Urothelium cell line (cell line): ENCODE data around the gene CDH4.
"Not testable (repeated sequence)": the region's sequence is repeated elsewhere in the genome, so short reads cannot be mapped to it uniquely, and the experiment has no call there.

ENCODE experiments used
- DNase-seq: peaks from one replicate; pipeline ENCODE4 v3.0.0; 2011; ENCODE audit warnings: low spot score, mixed read lengths
- FAIRE-seq: peaks from 2 replicates; lab custom pipeline; 2011; peaks lifted over from hg19 to GRCh38; lab: Jason Lieb, UNC

The CDH4 gene

DNA sequence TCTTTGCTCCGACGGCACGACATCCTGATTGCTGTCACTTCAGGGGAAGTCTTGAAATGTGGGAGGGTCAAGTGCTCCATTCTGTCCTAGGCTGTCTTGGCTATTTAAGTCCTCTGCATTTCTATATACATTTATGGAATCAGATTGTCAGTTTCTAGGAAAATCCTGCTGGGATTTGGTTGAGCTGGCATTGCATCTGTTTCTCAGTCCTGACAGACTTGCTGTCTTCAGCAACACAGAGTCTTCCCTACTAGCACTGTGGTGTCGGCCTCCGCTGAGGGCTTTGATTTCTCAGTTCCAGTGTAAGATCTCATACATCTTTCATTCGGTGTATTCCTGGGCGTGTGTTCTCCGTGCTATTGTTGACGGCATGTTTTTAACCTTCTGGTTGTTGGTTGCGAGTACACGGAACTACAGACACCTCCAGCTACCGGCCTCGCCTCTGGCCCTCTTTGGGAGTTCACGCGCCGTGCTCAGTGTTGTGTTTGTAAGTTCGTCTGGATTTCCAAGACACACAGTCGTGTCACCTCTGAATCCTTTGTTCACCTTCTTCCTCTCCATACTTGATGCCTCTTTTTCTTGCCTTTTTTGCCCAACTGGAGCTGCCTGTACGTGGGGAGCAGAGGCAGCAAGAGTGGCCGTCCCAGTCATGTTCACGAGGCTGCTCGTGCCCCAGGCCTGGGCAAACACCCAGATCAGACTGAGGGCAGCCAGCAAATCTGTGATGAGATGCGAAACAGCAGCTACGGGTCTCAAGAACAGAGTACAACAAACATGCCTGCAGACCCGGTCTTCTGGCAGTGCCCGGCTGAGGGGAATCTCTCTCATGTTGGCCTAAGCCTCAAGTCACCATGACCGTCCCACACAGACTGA lies 720.8 kb downstream of the CDH4 start:
- DNase-seq (no peak), FAIRE-seq (peak; percentile 50)

DNA sequence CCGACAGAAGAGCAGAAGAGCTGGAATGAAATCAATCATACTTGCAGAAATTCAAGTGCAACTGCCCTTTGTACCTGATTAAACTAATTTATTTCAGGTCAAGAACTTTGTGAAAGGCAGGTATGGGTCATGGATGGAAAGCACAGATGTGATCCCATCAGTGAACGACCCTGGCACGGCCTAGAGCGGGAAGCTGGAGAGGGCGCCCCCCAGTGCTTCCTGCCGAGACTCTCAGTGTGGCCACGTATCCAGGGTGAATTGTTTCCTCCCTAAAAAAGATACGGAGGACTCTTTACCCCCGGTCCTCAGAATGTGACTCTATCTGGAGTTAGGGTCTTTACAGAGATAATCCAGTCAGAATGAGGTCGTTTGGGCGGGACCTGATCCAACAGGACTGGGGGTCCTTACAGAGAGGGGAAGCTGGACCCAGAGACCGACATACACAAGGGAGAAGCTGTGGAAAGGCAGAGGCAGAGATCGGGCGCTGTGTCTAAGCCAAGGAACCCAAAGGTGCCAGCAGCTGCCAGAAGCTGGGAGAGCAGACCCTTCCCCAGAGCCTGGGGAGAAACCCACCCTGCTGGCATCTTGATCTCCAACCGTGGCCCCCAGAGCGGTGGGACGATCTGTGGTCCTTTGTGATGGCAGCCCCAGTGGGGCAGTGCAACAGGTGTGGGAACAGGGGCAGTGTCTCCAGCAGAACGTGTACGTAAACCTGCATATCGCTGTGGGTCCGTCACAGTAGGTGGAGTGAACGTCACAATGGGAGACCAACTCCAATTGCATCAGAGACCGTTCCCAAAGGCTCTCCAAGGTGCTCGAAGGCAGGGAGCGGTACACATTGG lies 721.7 kb downstream of the CDH4 start:
- DNase-seq: no peak
- FAIRE-seq: no peak

DNA sequence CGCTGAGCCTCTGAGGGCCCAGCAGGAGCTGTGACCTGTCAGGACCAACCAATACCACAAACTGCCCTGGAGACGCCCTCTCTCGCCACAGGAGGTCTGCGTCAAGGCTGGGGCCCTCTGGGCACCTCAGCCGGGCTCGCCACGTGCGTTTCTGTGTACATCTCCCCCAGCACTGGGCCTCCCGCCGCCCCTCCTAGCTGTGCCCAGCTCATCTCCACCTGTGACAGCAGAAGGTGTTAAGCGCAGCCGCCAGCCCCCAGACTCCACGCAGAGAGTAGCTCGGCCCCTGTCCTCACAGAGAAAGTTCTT lies 722.2 kb downstream of the CDH4 start:
- DNase-seq (no peak), FAIRE-seq (no peak)

DNA sequence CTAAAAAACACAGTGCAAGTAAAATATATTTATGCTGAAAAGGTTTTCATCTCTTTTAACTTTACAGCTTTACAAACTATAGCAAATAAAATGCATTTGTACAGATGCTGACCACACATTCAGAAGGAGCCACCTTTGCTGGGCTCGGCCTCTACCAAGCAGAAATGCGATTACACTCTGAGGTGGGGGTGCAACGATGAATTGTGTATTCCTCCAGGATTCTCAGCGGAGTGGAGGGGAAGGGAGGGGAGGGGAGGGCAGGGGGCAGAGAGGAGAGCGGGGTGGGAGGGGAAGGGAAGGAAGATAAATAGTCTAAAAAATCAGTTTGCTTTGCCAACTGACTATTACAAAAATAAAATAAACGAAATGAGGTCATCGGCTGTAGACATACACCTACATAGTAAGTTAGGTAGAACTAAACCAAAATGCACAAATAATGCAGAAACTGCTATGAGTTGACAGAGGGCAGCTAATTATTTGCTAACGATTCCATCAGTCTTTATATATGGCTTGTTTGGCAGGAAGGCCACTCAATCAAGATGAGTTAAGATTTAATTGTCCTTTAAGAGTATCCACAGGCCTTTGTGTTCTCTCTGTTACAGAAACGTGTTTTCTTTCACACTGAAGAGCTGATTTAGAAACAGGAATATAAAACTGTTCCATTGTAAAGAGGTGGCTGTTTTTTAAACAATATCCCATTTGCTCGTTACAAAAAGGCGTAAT lies 723.5 kb downstream of the CDH4 start:
- DNase-seq (no peak), FAIRE-seq (no peak)

DNA sequence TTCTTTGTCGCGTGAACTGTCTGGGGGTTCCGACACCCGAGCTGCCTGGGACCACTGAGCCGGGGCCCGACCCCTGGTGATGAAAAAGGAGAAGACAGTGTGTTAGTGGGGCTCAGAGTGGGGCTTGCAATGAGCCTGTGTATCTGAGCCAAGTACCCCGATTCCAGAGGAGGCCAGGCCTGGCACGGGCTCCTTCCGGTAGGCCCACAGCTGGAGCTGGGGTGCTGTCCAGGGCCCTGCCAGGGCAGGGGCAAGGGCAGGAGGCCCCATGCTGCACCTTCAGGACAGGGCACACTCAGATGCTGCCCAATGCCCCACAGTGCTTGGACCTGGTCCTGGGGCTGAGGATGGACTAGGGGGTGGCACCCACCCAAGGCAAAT lies 724.2 kb downstream of the CDH4 start:
- no peak for DNase-seq
- FAIRE-seq: peak; percentile 72

DNA sequence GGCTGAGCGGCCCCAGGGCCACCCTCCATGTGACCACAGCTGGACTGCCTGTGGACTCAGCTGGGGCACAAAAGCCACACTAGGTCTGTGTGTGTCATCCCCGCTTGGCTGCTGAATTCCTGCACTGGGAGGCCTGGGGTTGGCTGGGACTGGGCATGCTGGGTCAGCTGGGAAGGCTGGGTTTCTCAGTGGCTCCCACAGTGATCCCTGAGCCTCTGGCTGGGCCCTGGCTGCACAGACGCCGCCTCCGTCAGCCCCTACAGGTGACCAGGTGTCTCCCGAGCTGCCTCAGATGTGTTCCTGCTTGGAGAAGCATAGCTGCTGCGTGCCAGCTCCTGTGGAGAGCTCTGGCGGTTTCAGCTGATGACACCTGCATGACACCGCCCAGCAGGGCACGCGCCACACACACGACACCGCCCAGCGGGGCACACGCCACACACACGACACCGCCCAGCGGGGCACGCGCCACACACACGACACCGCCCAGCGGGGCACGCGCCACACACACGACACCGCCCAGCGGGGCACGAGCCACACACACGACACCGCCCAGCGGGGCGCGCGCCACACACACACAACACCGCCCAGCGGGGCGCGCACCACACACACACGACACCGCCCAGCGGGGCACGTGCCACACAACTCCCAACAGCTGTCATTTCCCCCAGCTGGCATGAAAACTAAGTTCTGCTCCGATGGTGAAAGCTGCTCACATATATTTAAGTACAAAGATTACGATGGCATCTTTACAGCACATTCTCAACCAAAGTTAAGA lies 724.8 kb downstream of the CDH4 start:
- FAIRE-seq (peak; percentile 40), DNase-seq (no peak)

DNA sequence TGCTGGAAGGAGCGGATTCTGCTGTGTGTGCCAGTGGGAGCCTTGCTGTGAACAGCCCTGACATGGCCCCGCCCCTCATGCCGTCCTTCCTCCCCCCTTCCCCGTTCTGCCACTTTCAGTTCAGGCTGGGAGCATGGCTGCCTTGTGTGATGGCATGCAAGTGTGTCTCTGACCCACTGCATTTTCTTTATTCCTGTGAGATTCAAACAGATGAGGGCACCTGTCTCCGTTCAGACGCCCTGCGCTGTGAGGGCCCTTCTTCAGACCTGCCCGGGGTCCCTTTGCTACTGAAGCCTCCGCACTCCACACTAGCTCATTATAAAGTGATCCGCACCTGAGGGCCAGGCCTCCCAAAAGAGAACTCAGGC lies 725.3 kb downstream of the CDH4 start:
- DNase-seq: no peak
- FAIRE-seq: no peak

DNA sequence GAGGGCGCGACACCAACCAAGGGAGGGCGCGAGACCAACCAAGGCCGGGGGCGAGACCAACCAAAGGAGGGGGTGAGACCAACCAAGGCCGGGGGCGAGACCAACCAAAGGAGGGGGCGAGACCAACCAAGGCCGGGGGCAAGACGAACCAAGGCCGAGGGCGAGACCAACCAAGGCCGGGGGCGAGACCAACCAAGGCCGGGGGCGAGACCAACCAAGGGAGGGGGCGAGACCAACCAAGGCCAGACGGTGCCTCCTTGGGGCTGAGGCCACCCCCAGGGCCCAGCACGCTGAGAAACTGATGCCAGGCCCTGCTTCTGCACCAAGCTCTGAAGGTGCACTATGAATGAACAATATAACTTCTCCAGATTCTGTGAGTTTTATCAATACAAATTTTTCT lies 726.4 kb downstream of the CDH4 start:
- no peak for FAIRE-seq
- no peak for DNase-seq

DNA sequence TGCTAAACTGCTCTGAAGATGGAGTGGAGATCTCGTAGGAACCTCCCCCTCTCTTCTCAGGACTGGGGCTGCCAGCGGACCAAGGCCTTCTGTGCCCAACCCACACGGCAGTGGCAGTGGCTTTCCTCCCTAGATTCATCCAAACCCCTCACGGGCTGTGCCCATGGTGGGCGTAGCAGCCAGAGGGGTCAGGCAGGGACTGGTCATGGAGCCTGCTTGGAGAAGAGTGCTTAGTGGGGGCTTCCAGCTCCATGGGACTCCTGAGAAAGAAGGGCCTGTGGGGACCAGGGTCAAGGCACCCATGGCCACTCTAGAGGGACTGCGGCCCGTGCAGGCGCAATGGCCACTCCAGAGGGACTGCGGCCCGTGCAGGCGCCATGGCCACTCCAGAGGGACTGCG lies 727.0 kb downstream of the CDH4 start:
- DNase-seq (no peak), FAIRE-seq (no peak)

DNA sequence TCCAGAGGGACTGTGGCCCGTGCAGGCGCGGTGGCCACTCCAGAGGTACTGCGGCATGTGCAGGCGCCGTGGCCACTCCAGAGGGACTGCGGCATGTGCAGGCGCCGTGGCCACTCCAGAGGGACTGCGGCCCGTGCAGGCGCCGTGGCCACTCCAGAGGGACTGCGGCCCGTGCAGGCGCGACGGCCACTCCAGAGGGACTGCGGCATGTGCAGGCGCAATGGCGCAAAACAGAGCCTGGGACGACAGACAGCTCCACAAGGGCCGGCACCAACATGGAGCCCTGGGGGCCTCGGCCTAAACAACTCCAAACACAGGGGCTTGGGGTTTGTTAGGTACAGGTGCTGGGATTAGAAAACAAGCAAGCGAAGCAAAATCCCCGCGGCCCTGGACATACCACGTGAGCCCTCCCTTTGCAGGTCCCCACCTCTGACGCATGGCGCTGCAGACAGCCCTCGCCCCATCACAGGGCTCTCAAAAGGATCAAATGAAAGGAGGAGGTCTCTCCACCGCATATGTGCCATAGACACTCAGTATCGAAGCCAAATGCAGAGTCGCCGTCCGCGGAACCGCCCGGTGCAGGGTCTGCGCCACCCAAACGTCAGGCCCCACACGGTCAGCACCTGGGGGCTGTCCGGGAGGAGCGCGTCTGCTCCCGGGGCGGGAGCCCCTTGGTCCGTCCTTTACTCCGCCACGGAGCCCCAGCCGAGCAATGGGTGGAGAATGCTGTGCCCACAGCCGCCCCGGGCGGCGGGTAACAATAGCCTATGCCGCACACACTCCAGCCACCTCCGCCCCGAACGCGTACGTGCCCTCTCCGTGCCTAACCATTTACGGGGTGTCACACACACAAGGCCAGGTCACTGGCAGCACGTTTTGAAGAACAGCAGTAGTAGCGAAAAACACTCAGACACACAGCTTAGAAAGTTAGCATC lies 727.9 kb downstream of the CDH4 start:
- FAIRE-seq: peak; percentile 50

DNA sequence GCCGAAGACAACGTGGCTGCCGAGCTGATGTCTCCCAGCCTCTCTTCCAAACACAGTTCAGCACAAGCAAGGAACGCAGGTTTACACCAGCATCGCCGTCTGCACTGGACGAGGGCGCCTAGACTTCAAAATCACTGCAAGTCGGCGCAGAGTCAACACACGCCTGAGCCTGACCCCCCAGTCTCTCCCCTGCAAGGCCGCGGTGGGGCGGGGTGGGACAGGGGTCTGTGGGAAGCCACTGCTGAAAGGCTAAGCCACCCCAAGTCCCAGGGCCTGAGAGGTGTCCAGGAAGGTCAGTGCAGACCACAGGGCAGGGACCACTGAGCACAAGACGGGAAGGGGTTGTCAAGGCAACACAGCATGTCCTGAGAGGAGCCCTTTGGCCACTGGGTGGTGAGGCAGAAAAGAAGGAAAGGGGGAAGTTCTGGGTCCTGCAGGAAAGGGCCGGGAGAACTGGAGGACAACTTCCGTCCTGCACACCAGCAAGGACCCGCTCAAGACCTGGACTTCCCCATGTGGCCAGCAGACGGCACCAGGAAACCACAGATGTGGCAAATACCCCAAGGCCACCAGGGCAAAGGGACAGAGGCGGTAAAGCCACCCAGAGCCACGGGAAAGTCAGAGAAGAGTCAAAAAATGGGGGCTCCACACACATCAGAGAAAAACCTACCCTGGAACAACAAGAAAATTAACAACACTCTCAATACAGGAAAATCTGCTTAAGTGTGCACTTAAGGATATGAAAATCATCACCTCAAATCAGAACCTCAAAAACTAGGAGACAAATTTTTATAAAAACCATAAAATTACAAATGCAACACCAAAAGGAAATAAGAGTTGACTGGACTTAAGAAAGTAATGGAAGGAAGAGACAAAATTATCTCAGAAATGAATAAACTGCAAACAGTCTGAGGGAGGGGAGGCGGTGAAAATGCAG lies 728.9 kb downstream of the CDH4 start:
- DNase-seq (peak; percentile 61), FAIRE-seq (peak; percentile 37)

More for the DNA sequence above, 727.9 kb downstream of the CDH4 start:
- no peak for DNase-seq

DNA sequence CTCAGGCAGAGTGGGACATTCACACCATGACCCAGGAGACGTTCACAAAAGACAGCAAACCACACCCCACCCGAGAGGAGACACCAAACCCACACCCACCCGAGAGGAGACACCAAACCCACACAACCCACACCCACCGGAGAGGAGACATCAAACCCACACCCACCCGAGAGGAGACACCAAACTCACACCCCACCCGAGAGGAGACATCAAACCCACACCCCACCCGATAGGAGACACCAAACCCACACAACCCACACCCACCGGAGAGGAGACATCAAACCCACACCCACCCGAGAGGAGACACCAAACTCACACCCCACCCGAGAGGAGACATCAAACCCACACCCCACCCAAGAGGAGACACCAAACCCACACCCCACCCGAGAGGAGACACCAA lies 729.6 kb downstream of the CDH4 start:
- peak; percentile 96 for FAIRE-seq
- not testable (repeated sequence) for DNase-seq

DNA sequence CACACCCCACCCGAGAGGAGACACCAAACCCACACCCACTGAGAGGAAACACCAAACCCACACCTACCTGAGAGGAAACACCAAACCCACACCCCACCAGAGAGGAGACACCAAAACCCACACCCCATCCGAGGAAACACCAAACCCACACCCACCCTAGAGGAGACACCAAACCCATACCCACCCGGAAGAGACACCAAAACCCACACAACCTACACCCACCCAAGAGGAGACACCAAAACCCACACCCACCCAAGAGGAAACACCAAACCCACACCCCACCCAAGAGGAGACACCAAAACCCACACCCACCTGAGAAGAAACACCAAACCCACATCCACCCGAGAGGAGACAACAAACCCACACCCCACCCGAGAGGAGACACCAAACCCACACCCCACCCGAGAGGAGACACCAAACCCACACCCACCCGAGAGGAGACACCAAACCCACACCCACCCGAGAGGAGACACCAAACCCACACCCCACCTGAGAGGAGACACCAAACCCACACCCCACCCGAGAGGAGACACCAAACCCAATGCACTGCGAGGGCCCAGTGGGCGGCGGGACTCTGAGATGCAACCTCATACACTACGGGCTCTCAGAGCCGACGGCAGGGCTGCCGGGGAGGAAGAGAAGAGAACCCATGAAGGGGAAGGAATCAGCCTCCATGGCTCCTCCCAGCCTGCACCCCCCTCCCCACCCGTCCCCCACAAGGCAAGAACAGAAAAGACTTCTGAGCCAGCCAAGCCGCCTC lies 730.3 kb downstream of the CDH4 start:
- DNase-seq (no peak), FAIRE-seq (no peak)

DNA sequence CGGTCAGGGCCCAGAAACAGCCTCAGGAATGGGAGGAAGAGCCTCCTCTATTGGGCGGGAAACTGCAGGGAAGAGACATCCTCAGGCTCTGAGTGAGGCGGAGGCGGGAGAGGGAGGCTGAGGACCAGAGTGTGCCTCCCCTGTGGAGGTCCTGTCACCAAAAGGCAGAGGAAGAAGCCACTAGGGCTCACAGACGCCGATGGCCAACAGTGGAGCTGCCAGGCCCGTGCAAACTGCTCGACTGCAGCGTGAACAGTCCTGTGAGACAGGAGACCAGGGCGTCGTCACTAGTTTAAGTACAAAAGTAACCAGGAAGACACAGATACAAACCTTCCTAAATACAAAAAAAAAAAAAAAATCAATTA lies 730.9 kb downstream of the CDH4 start:
- no peak for DNase-seq
- FAIRE-seq: no peak

DNA sequence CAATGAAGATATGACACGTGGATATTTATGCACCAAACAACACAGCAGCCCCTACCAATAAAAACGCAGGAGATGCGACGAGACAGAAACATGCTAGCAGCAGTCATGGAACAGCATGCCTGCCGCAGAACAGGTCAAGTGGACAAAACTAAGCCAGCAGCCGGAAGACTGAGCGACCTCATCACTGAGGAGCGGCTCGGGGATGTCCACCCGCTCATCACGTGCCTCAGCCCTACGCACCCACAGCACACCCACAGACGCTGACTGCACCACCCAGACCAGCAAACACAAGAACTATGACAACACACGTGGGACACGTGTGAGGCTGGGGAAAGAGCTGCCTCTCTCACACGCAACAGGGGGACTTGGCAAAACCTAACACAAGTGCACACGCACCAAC lies 731.9 kb downstream of the CDH4 start:
- FAIRE-seq (no peak), DNase-seq (no peak)

DNA sequence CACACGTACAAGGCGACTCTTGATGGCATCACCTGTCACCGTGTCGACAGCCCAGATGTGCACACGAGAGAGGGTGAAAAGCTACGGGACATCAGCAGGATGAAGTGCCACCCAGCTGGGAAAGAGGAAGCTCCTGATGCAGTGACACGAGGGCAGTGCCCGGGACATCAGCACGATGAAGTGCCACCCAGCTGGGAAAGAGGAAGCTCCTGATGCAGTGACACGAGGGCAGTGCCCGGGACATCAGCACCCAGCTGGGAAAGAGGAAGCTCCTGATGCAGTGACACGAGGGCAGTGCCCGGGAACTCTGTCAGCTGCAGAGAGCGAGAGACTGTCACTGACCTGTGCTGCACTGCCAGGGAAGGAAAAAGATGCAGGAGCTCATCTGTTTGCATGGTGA lies 732.4 kb downstream of the CDH4 start:
- not testable (repeated sequence) for DNase-seq, FAIRE-seq

DNA sequence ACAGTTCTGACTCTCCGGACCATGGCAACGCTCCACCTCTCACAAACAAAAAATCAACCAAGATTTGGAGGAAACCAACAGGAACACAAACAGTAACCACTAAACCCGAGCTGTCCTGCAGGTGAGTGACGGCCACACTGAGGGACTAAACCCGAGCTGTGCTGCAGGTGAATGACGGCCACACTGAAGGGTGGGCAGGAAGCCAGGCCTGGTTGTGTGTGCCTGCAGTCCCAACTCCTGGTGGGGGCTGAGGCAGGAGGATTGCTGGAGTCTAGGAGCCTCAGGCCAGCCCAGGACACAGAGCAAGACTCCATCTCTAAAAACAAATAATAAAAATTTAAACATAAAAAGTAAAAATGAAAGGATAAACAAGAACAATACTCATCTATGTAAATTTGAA lies 733.0 kb downstream of the CDH4 start:
- DNase-seq: no peak
- no peak for FAIRE-seq

DNA sequence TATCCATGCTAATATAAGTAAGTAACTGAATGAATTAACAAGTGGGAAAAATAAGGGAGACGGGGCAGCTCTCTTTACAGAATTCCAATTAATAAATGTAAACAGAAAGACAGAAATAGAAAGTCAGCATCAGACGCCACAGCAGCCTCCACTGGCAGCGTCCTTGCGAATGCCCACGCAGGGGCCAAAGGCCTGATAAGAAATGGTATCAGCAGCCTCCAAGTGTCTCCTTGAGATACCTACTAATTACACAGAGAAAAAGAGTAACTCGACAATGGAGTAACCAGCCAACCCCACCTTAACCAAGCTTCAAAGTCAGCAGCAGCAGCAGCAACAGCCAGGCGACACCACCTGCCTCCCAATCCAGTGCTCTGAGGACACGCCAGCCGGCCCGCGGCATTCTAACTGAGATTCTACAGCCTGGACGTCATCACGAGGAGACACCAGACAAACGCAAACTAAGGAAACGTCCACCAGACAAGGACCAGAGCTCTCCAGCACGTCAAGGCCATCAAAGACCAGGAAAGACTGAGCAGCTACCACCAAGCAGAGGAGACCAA lies 734.8 kb downstream of the CDH4 start:
- no peak for DNase-seq
- FAIRE-seq: no peak
